Measurements from ENCODE around the gene ZNF287. TPM values are rescaled to one million over a fixed set of nuclear protein-coding genes. Genes with fewer than 3 reads are reported as not detected.

The ZNF287 gene
- total and polyA plus RNA-seq, 10 of the 15 experiments (the other 5 are each of a cell fraction or from before 2014, with no cell fraction given), result 1.9 to 15.5 (median 4.0) TPM

DNA sequence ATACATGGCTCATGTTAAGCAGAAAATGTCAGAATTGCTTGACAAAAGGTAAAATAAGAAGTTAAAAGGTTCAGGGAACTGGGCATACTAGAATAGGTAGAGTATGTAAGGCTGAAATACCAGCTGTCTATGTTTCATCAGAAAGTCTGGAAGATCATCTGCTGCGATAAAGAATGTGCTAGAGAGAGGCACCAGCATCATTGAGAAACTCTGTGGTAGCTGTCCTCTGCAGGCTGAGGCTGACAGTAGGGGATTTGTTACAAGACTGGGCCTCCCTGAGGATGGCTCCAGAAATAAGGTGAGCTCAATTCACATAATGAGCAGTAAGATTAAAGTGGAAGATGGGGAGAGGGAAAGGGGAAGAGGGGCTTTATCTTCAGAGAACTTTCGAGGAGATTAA lies 4.5 kb upstream of the ZNF287 start:
- Histone ChIP-seq H3K79me2 (ENCODE audit: control insufficient read depth, insufficient read depth, low read length) (no peaks in the 10 kb centered on the region; the same call in 1 of the 2 replicates), H3K9me3 (replicated peaks; ENCODE audit: control insufficient read depth, insufficient read depth, low read length) (no peaks in the 10 kb centered on the region; the same call in 2 of the 3 replicates), H2AFZ (ENCODE audit: control insufficient read depth, low read depth, low read length) (no peak overlapping the region), H3K4me3 (no peak overlapping the region), H3K9ac (ENCODE audit: control insufficient read depth, insufficient read depth, low read length) (no peak overlapping the region), H3K4me2 (ENCODE audit: control insufficient read depth, insufficient read depth) (no peak overlapping the region), H3K27ac (ENCODE audit: control insufficient read depth, insufficient read depth) (no peak overlapping the region), H3K27me3 (replicated peaks in 1 of 2; ENCODE audit: control insufficient read depth in 2 of 2, insufficient read depth in 2 of 2, low read length in 1 of 2) (no peaks in the 10 kb centered on the region), H3K36me3 (ENCODE audit: control insufficient read depth in 2 of 2, insufficient read depth in 2 of 2, low read length in 1 of 2) (no peaks in the 10 kb centered on the region), H4K20me1 (ENCODE audit: control insufficient read depth, insufficient read depth) (no peaks in the 10 kb centered on the region), H3K4me1 (ENCODE audit: control insufficient read depth, insufficient read depth, low read length) (peaks cover 6% of the 10 kb centered on the region; the same call in 1 of the 2 replicates)
- RAD21 ChIA-PET (ENCODE audit: unreplicated experiment), result no interaction called here
- no TSS peak for BruUV-seq (replicated peaks)
- in situ Hi-C loops (cut with MboI), result no loop called here
- DNase-seq (ENCODE audit: low read depth, low spot score) (no peak), FAIRE-seq (no peak), ATAC-seq (no peak)
- CTCF ChIA-PET, result interaction anchor here (0.7 to 0.9 kb wide), 2 partner anchors 14 to 17 kb away, joined by 3 read pairs; no protein-coding TSS in a partner anchor
- WGBS (ENCODE audit: insufficient coverage, insufficient replicate concordance, low lambda C conversion rate, missing lambda C conversion rate), result 2% methylated on average over 2 of the region's 2 CpGs
- TF ChIP-seq, protein P1, sequence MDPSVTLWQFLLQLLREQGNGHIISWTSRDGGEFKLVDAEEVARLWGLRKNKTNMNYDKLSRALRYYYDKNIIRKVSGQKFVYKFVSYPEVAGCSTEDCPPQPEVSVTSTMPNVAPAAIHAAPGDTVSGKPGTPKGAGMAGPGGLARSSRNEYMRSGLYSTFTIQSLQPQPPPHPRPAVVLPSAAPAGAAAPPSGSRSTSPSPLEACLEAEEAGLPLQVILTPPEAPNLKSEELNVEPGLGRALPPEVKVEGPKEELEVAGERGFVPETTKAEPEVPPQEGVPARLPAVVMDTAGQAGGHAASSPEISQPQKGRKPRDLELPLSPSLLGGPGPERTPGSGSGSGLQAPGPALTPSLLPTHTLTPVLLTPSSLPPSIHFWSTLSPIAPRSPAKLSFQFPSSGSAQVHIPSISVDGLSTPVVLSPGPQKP (IDR thresholded peaks at IDR 0.05; ENCODE audit: low read depth, low read length), result no peak
- TF ChIP-seq, protein P2, sequence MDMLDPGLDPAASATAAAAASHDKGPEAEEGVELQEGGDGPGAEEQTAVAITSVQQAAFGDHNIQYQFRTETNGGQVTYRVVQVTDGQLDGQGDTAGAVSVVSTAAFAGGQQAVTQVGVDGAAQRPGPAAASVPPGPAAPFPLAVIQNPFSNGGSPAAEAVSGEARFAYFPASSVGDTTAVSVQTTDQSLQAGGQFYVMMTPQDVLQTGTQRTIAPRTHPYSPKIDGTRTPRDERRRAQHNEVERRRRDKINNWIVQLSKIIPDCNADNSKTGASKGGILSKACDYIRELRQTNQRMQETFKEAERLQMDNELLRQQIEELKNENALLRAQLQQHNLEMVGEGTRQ (IDR thresholded peaks at IDR 0.05; ENCODE audit: borderline replicate concordance, low read depth, low read length), result no peak
- TF ChIP-seq ZNF384 (IDR thresholded peaks at IDR 0.05; ENCODE audit: borderline replicate concordance, low read depth, low read length) (no peak), SRF (IDR thresholded peaks at IDR 0.05; ENCODE audit: low read depth in 2 of 2, low read length in 2 of 2) (no peak), IRF4 (IDR thresholded peaks at IDR 0.05; ENCODE audit: low read depth, low read length) (no peak), RFX5 (IDR thresholded peaks at IDR 0.05; ENCODE audit: low read depth, low read length) (no peak), BACH1 (IDR thresholded peaks at IDR 0.05; ENCODE audit: borderline replicate concordance) (no peak), CHD2 (IDR thresholded peaks at IDR 0.05; ENCODE audit: borderline replicate concordance, low read depth, low read length) (no peak), MEF2B (IDR thresholded peaks at IDR 0.05; ENCODE audit: partially characterized antibody, poor library complexity, severe bottlenecking) (no peak)
- TF ChIP-seq, protein P3, sequence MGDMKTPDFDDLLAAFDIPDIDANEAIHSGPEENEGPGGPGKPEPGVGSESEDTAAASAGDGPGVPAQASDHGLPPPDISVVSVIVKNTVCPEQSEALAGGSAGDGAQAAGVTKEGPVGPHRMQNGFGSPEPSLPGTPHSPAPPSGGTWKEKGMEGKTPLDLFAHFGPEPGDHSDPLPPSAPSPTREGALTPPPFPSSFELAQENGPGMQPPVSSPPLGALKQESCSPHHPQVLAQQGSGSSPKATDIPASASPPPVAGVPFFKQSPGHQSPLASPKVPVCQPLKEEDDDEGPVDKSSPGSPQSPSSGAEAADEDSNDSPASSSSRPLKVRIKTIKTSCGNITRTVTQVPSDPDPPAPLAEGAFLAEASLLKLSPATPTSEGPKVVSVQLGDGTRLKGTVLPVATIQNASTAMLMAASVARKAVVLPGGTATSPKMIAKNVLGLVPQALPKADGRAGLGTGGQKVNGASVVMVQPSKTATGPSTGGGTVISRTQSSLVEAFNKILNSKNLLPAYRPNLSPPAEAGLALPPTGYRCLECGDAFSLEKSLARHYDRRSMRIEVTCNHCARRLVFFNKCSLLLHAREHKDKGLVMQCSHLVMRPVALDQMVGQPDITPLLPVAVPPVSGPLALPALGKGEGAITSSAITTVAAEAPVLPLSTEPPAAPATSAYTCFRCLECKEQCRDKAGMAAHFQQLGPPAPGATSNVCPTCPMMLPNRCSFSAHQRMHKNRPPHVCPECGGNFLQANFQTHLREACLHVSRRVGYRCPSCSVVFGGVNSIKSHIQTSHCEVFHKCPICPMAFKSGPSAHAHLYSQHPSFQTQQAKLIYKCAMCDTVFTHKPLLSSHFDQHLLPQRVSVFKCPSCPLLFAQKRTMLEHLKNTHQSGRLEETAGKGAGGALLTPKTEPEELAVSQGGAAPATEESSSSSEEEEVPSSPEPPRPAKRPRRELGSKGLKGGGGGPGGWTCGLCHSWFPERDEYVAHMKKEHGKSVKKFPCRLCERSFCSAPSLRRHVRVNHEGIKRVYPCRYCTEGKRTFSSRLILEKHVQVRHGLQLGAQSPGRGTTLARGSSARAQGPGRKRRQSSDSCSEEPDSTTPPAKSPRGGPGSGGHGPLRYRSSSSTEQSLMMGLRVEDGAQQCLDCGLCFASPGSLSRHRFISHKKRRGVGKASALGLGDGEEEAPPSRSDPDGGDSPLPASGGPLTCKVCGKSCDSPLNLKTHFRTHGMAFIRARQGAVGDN (IDR thresholded peaks at IDR 0.05), result no peak
- SMC1A ChIA-PET (ENCODE audit: uncharacterized antibody, unreplicated experiment), result interaction anchor here (0.6 kb wide), 1 partner anchor 23 kb away, joined by 3 read pairs; no protein-coding TSS in a partner anchor
- POLR2A ChIA-PET, result no interaction called here
- intact Hi-C loops (cut with micrococcal nuclease; ENCODE audit: unreplicated experiment), result no loop called here

Data from GM12878 (cell line).